Esophagus muscularis mucosa (tissue), 4 donors: Measurements from ENCODE around the gene LGALS3.

Experiments used
- CTCF ChIP-seq, 3 experiments: fragments of 200-600 bp in 2 of 3; fragments of 450-650 bp in 1 of 3; sonication (generic) in 2 of 3; IDR thresholded peaks; one replicate each; pipeline ENCODE4 v1.5.1; 2017 to 2019; ENCODE audit warnings: antibody characterized with exemption in 3 of 3, mild to moderate bottlenecking in 2 of 3, moderate library complexity in 1 of 3
- EP300 ChIP-seq: sonication (generic); formaldehyde crosslinking; IDR thresholded peaks from one replicate; pipeline ENCODE4 v1.6.1; 2017; ENCODE audit warnings: antibody characterized with exemption
- POLR2A ChIP-seq: fragments of 450-650 bp; IDR thresholded peaks from one replicate; pipeline ENCODE4 v1.6.1; 2017; ENCODE audit warnings: antibody characterized with exemption, moderate library complexity, mild to moderate bottlenecking, low read depth

- peak; percentile 62 to 81 (median 68) for TF ChIP-seq CTCF (IDR thresholded peaks at IDR 0.05)
- no peak for TF ChIP-seq POLR2A
- TF ChIP-seq EP300 = no peak
Measured at GRCh38 chr14:55160989-55161388, 31.9 kb downstream of the LGALS3 start.
